Forelimb muscle (tissue), 1 donor: ENCODE results near the gene TNFRSF8. TPM values are rescaled to one million over a fixed set of nuclear protein-coding genes. Genes with fewer than 3 reads are reported as not detected.
"Not testable (repeated sequence)": the region's sequence is repeated elsewhere in the genome, so short reads cannot be mapped to it uniquely, and the experiment has no call there.

Experiments
- DNase-seq: peaks from one replicate; pipeline ENCODE4 v3.0.0-alpha.2; 2013; ENCODE audit warnings: low read depth
- polyA plus RNA-seq: library from polyadenylated mRNA; unstranded; fragments of 120-200 nt; gene quantifications from one replicate; pipeline ENCODE4 v1.2.1, GENCODE V29; 2013; ENCODE audit not compliant: insufficient read length

The TNFRSF8 gene
- polyA plus RNA-seq = 0.22 TPM

GRCh38 chr1:12063141-12064072, at the start of gene TNFRSF8:
TSS of gene TNFRSF8 (plus strand) at chr1:12063303. CDS start at chr1:12063599, 296 bp downstream.
- DNase-seq = no peak

- DNase-seq = no peak
Observed at GRCh38 chr1:12014141-12014991, 48.7 kb upstream of the TNFRSF8 start.

- no peak for DNase-seq
Observed at GRCh38 chr1:12015001-12015491, 48.1 kb upstream of the TNFRSF8 start.

GRCh38 chr1:12015499-12015898, 47.6 kb upstream of the TNFRSF8 start:
- no peak for DNase-seq

GRCh38 chr1:12016182-12016581, 46.9 kb upstream of the TNFRSF8 start:
- no peak for DNase-seq

DNA sequence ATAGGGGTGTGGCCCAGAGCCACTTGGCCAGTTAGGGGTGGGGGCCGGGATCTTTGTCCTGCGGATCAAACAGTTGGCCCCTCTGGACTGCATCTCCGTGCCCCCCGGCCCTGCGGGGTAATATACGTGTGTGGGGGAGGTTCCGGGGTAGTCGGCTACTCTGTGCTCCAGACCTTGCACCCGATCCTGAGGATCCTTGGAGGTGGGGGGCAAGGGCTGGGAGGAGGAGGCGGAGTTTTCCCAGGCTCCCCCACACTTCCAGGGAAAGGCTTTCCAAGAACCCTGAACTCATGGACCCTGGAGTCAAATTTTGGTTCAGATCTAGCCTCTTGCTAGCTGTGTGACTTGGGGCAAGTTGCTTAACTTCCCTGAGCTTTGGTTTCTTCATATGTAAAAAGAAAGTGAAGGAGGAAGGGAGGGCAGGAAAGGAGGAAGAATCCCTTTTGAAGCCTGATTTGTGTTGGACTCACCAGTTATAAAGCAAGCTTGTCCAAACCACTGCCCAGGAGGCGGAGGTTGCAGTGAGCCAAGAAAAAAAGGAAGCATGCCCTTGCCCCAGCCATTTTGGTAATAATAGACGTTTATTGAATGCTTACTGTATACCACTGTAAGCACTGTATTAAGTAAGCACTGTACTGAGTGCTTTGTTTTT, 43.1 kb upstream of the TNFRSF8 start:
- DNase-seq = no peak

GRCh38 chr1:12021616-12022015, 41.5 kb upstream of the TNFRSF8 start:
- DNase-seq = no peak

- DNase-seq = no peak
Observed at GRCh38 chr1:12022036-12022435, 41.1 kb upstream of the TNFRSF8 start.

DNA sequence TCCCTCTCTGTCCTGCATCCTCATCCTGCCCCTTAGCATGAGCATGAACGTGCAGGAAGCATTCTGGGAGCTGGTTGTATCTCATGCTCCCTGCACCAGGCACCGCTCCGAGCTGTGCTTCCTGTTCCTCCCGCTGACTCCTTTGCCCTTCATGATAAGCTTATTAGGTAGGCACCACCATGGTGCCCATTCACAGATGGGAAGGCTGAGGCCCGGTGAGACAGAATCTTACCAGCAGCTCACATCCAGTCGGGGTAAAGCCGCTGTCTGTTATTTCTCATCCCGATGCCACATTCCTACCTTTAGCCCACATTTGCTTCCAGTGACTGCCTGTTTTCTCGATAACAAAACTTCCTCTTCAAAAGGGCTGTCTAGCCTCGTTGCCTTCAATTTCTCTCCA, 36.5 kb upstream of the TNFRSF8 start:
- no peak for DNase-seq

DNA sequence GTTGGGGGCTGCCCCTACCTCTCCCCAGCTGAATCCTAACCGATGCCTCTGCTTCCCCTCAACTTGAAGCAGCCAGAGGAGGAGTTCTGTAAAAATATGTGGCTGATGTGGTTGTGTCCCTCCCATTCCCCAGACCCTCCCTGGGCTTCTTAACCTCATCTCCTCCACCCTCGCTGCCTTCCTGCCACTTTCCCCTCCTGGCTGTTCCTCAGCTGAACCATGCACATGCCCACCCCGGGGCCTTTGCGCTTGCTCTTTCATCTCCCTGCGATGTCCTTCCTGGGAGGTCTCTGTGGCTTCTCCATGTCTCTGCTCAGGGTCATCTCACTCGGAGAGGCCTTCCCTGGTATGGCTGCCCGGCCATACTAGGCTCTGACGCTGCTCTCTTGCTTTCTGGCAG, 34.9 kb upstream of the TNFRSF8 start:
- DNase-seq = no peak

DNA sequence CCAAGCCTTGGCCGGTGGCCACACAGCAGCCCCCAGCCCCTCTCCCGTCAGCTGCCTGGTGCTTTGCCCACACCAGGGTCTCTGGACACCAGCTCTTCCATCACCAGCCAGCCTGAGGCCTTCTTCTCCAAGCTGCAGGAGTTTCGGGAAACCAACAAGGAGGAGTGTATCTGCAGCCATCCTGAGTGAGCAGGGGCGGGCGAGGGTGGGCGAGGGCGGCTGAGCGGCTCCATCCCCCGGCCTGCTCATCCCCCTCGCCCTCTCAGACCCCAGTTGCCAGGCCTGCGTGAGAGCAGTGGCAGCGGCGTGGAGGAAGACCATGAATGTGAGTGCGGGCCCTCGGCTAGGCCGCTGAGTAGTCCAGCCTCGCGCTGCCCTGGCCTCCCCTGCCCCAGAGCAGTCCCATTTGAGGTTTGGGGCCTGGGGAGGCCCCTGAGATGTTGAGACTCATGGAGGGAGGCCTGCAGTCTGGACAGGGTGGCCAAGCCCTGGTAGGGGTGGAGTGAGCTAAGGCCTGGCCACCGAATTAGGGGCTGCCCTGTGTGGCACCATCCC, 34.1 kb upstream of the TNFRSF8 start:
- DNase-seq = no peak

GRCh38 chr1:12029720-12030339, 33.3 kb upstream of the TNFRSF8 start:
- no peak for DNase-seq

- DNase-seq = no peak
Observed at GRCh38 chr1:12031039-12031980, 31.8 kb upstream of the TNFRSF8 start.

GRCh38 chr1:12032161-12032621, 30.9 kb upstream of the TNFRSF8 start:
- no peak for DNase-seq

GRCh38 chr1:12033441-12033840, 29.7 kb upstream of the TNFRSF8 start:
- not testable (repeated sequence) for DNase-seq

DNA sequence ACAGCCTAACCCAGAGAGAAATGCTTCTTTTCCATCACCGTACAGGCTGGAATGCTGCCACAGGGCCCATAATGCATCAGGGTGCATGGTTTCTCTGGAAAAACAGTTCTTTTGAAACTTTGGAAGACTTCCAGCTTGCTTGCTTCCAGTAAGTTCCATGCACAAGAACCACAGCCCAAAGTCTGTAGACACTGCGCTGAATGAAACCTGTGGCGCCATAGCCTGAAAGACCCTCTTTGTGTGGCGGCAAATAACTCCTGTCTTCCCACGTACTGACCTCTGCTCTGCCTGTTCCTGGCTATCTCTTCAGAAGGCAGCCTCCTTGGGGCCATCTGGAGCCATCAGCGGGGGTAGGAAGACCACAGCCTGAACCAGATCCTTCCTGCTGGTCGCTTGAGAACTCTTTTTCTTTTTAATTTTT, 28.7 kb upstream of the TNFRSF8 start:
- no peak for DNase-seq

- no peak for DNase-seq
Observed at GRCh38 chr1:12035312-12035711, 27.8 kb upstream of the TNFRSF8 start.

DNA sequence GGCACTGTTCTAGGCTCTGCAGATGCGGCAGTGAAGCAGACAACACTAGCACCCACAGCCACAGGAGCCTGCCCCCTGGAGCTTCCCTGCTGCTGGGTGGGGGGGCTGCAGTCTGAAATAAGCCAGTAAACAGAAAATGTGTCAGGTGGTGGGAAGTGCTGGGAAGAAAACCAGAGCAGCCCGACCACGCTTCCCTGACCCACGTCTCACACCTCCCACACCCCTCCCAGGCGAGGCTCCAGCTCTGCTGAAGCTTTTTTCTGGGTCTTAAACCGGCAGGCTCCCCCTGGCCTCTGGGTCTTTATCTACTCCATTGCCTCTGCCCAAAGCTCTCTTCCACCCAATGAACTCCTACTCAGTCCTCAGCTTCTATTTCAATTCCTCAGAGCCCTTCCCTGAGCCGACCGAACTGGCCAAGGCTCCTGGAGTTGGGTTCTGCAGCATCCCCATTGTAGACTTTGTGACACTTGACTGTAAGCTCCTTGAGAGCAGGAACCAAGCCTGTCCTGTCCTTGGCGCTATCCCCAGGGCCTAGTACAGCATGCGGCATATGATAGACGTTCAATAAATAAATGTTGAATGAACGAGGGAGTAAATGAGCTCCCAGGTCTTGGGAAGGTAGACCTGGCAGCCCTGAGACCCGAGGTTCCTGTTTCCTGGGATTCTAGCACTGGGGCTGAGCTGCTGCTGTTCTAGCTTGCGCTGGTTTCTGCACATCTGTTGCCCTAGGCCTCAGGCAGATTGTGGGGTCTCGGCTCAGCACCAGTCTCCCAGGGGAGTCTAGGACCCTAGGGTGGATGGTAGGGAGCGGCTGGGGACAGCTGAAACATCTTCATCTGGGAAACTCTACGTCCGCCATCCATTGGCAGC, 25.4 kb upstream of the TNFRSF8 start:
- DNase-seq = no peak
